GM23338 (cell line): ENCODE measurements around the gene SYT2. TPM values are rescaled to one million over a fixed set of nuclear protein-coding genes. Genes with fewer than 3 reads are reported as not detected.
A peak's percentile ranks its signal among the peaks of the same experiment; 100 is the strongest.
"Not testable (repeated sequence)": the region's sequence is repeated elsewhere in the genome, so short reads cannot be mapped to it uniquely, and the experiment has no call there.

Experiments used
- ATAC-seq: fragments of 200-7000 bp; cut with Tn5 transposase; 3 replicates; pipeline ENCODE4 v1.9.1; 2020
- DNase-seq: peaks from one replicate; pipeline ENCODE4 v3.0.0-alpha.2; 2015; ENCODE audit warnings: low spot score
- H2AFZ ChIP-seq: fragments of 200-600 bp; sonication (generic); 2 replicates; pipeline ENCODE4 v1.8.0; 2016; ENCODE audit warnings: antibody characterized with exemption, mild to moderate bottlenecking, moderate library complexity
- H3F3A ChIP-seq: fragments of 200-600 bp; sonication (generic); replicated peaks from 2 replicates; pipeline ENCODE4 v1.8.0; 2017; ENCODE audit warnings: antibody characterized with exemption, mixed run types, low read depth
- H3K27ac ChIP-seq: fragments of 200-600 bp; sonication (generic); 2 replicates; pipeline ENCODE4 v1.6.1; 2016; ENCODE audit warnings: low read depth
- H3K27me3 ChIP-seq: fragments of 200-600 bp; sonication (generic); 2 replicates; pipeline ENCODE4 v1.8.0; 2016; ENCODE audit warnings: mild to moderate bottlenecking, mixed run types, moderate library complexity; ENCODE audit not compliant: insufficient read depth
- H3K36me3 ChIP-seq: fragments of 200-600 bp; sonication (generic); 2 replicates; pipeline ENCODE4 v1.8.0; 2016; ENCODE audit warnings: mild to moderate bottlenecking; ENCODE audit not compliant: insufficient read depth
- H3K4me1 ChIP-seq: fragments of 200-600 bp; sonication (generic); 2 replicates; pipeline ENCODE4 v1.8.0; 2016; ENCODE audit warnings: mild to moderate bottlenecking, moderate library complexity; ENCODE audit not compliant: insufficient read depth
- H3K4me2 ChIP-seq: fragments of 200-600 bp; sonication (generic); 2 replicates; pipeline ENCODE4 v1.7.1; 2017; ENCODE audit warnings: mixed run types
- H3K4me3 ChIP-seq: fragments of 200-600 bp; sonication (generic); 2 replicates; pipeline ENCODE4 v1.6.1; 2016; ENCODE audit warnings: mixed run types
- H3K79me2 ChIP-seq: fragments of 200-600 bp; sonication (generic); replicated peaks from 2 replicates; pipeline ENCODE4 v1.8.0; 2017; ENCODE audit warnings: mild to moderate bottlenecking; ENCODE audit not compliant: insufficient read depth
- H3K9me2 ChIP-seq: fragments of 200-600 bp; sonication (generic); 2 replicates; pipeline ENCODE4 v1.8.0; 2017; ENCODE audit not compliant: insufficient read depth
- H4K20me1 ChIP-seq: fragments of 200-600 bp; sonication (generic); replicated peaks from 2 replicates; pipeline ENCODE4 v1.8.0; 2017; ENCODE audit warnings: mild to moderate bottlenecking; ENCODE audit not compliant: insufficient read depth
- H3K27ac Mint-ChIP-seq: 2 replicates; pipeline ENCODE4 v1.8.0; 2020; ENCODE audit warnings: inconsistent platforms, mild to moderate bottlenecking, moderate library complexity, mixed read lengths
- H3K27me3 Mint-ChIP-seq: 3 replicates; pipeline ENCODE4 v1.8.0; 2022; ENCODE audit warnings: low read depth, mild to moderate bottlenecking, moderate library complexity, mixed read lengths, inconsistent platforms; ENCODE audit not compliant: insufficient read depth, poor library complexity
- H3K36me3 Mint-ChIP-seq: 3 replicates; pipeline ENCODE4 v1.8.0; 2021; ENCODE audit warnings: low read depth, mild to moderate bottlenecking, inconsistent platforms, moderate library complexity, mixed read lengths
- H3K4me1 Mint-ChIP-seq: 3 replicates; pipeline ENCODE4 v1.8.0; 2020; ENCODE audit warnings: mild to moderate bottlenecking, inconsistent platforms, mixed read lengths
- H3K4me3 Mint-ChIP-seq: 3 replicates; pipeline ENCODE4 v1.8.0; 2021; ENCODE audit warnings: moderate library complexity, mild to moderate bottlenecking, inconsistent platforms, mixed read lengths
- H3K9me3 Mint-ChIP-seq: 3 replicates; pipeline ENCODE4 v1.8.0; 2020; ENCODE audit warnings: moderate library complexity, mild to moderate bottlenecking, inconsistent platforms, mixed read lengths
- CREB1 ChIP-seq: fragments of 250-450 bp; sonication (Bioruptor Pico); IDR thresholded peaks from 2 replicates; pipeline ENCODE4 v1.5.0; 2020; ENCODE audit warnings: low read depth, mild to moderate bottlenecking, moderate library complexity
- CTCF ChIP-seq, 2 experiments: fragments of 200-600 bp in 1 of 2; sonication (generic) in 1 of 2; conservative IDR thresholded peaks; 2 replicates each; pipeline versions ENCODE4 v1.5.1 to v1.6.1; 2016 to 2017; ENCODE audit warnings: antibody characterized with exemption in 2 of 2, low read depth in 2 of 2, mild to moderate bottlenecking in 2 of 2, moderate library complexity in 1 of 2
- POLR2AphosphoS5 ChIP-seq: IDR thresholded peaks from 2 replicates; pipeline ENCODE4 v1.6.1; 2016; ENCODE audit warnings: antibody characterized with exemption, low read depth
- REST ChIP-seq: IDR thresholded peaks from one replicate; pipeline ENCODE4 v1.6.1; 2018; ENCODE audit warnings: antibody characterized with exemption; ENCODE audit not compliant: unreplicated experiment
- ZNF331 ChIP-seq: fragments of 250-450 bp; sonication (Bioruptor Pico); IDR thresholded peaks from 2 replicates; pipeline ENCODE4 v1.5.0; 2020; ENCODE audit warnings: low read depth, mild to moderate bottlenecking, moderate library complexity
- polyA plus RNA-seq: library from polyadenylated mRNA; unstranded; fragments of >200 nt; fragmentation: Nextera tagmentation; extraction: Ambion mirVana; gene quantifications from 2 replicates; pipeline ENCODE4 v1.2.1, GENCODE V29; 2016
- total RNA-seq: library from RNA; depleted of rRNA; stranded (reverse); fragments of >200 nt; shearing (Covaris generic); gene quantifications from 2 replicates; pipeline ENCODE4 v1.2.3, GENCODE V29; 2014

Gene SYT2
- total and polyA plus RNA-seq, 2 experiments from 2014 or later = 2.4 to 12.5 TPM

GRCh38 chr1:202615501-202616354, 94.5 kb downstream of the SYT2 start (continued):
- TF ChIP-seq REST (no peak), POLR2AphosphoS5 (no peak), CREB1 (CRISPR knock-in tag) (no peak), ZNF331 (CRISPR knock-in tag) (no peak)

GRCh38 chr1:202615208-202615500, 95.1 kb downstream of the SYT2 start:
- H4K20me1 ChIP-seq, H3K9me3 Mint-ChIP-seq, H3F3A ChIP-seq, H3K4me1 ChIP-seq, H2AFZ ChIP-seq, H3K27me3 Mint-ChIP-seq, H3K79me2 ChIP-seq, ATAC-seq, H3K4me3 Mint-ChIP-seq, H3K36me3 ChIP-seq, H3K27me3 ChIP-seq, H3K9me2 ChIP-seq, H3K4me3 ChIP-seq, DNase-seq, H3K27ac ChIP-seq, H3K27ac Mint-ChIP-seq, H3K36me3 Mint-ChIP-seq, H3K4me2 ChIP-seq: not testable (repeated sequence)
- H3K4me1 Mint-ChIP-seq = peaks cover 25% of the 10 kb centered on the region

- H3K36me3 Mint-ChIP-seq, H3K4me3 ChIP-seq, H3K4me1 ChIP-seq, H3K36me3 ChIP-seq, H3K27me3 ChIP-seq, H3K79me2 ChIP-seq, H3K4me2 ChIP-seq, H3K27ac ChIP-seq, ATAC-seq, H3K27me3 Mint-ChIP-seq, DNase-seq, H3K4me3 Mint-ChIP-seq, H3K9me2 ChIP-seq, H4K20me1 ChIP-seq, H3K27ac Mint-ChIP-seq, H2AFZ ChIP-seq, H3F3A ChIP-seq, H3K9me3 Mint-ChIP-seq: not testable (repeated sequence)
- TF ChIP-seq CTCF (conservative IDR thresholded peaks at IDR 0.05; ENCODE audit: low read depth in 2 of 2) = peak; percentile 13 to 24; a peak in 1 of 4 replicates
- H3K4me1 Mint-ChIP-seq = peaks cover 25% of the 10 kb centered on the region
Measured at GRCh38 chr1:202614363-202615207, 95.7 kb downstream of the SYT2 start.
